IPS-11a (cell line): ENCODE data around the gene C9orf85.
A peak's percentile ranks its signal among the peaks of the same experiment; 100 is the strongest.

Experiments
- H3K4me3 ChIP-seq: one replicate; pipeline ENCODE4 v1.5.1; 2013; ENCODE audit warnings: low read depth, low read length, control low read depth

The C9orf85 gene

GRCh38 chr9:71901695-71902597 is 9.5 kb upstream of the C9orf85 start:
- no peak overlapping the region for H3K4me3 ChIP-seq

DNA sequence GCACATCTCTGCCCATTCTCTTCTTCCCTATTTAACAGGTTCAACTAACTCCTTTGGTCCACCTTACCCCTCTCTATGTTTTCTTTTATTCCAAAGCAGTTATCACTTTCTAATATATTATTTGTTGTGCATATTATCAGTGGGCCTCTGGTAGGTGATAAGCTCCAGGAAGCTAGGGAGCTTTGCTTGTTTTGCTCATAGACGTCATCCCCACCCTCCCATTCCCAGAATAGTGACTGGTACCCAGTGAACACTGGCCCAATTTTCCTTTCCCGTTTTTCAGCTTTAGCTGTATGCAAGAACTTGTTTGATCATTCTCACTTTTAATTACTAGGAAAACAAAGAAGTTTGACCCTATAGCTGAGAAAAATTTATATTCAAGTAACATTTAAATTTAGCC is 7.4 kb upstream of the C9orf85 start:
- H3K4me3 ChIP-seq, result no peak overlapping the region

- H3K4me3 ChIP-seq, result peak overlapping the region; percentile 97
These were observed 2.6 kb upstream of the C9orf85 start for GRCh38 chr9:71908825-71909224.

GRCh38 chr9:71909887-71910649 is 1.4 kb upstream of the C9orf85 start:
- peak overlapping the region; percentile 97 for H3K4me3 ChIP-seq

DNA sequence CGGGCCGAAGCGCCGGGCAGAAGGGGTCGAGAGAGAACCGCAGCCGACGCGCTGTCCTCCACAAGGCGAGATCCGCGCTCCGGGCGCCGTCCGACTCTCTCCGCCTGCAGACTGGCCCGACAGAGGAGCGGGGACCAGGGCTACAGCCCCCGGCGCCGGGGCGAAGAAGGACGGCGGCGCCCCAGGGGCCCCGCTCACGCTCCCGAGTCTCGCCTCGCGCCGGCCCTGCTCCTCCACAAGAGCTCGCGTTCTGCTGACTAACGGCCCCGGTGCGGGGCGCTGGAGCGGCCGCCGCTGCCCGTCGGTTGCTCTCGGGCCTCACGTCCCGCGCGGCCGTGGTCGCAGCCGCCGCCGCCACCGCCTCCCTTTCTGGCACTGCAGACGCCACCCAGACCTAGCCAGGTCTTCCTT is 784 bp upstream of the C9orf85 start:
- H3K4me3 ChIP-seq, result peak overlapping the region; percentile 97

DNA sequence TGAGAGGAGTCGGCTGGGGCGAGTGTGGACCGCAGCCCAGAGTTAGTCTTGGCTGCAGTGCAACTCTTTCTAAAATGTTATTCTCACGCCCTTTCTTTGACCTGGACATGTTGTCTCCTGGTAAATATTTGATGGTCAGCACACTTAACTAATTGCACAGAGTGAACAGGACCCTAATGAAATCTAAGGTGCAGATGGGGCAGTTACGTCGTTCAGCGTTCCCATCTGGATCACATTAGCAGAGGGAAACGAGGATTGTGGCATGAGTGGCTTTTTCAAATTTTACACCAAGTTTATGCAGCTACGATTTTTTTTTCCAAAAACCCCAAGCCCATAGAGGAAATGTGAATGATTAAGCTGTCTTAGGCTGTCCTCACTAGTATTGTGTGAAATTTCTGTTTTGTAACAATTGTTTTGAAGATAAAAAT is 483 bp downstream of the C9orf85 start:
- H3K4me3 ChIP-seq, result peak overlapping the region; percentile 91

GRCh38 chr9:71915495-71915894 is 4.1 kb downstream of the C9orf85 start:
- H3K4me3 ChIP-seq, result no peak overlapping the region

DNA sequence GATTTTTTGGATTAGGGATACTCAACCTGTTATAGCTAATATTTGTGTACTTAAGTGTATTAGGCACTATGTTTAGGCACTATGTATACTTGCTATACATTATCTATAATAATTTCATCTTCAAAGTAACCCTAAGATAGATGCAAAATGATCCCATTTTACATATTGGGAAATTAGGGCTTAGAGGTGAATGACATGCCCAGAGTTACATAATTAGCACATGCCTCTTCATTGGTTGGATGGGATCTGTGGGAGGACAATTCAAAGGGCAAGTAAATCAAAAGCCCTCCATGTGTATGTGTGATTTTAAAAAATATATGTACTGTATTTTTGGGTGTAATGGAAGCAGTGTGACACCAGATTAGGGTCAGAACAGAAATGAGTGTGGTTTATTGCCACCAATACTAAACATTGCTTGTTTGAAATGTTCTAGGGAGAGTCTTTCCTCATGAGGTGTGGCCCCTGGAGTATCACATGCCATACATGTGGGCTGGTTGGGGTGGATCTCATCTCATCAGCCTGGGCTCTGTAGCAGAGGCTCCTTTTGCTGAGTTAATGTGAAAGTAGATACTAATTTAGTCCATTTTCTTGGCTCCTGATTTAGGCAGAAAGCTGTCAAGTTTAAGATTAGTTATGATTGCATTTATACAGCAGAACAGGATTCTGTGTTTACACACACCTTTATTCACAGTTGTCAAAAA is 5.5 kb downstream of the C9orf85 start:
- H3K4me3 ChIP-seq, result no peak overlapping the region

GRCh38 chr9:71918419-71918818 is 7.0 kb downstream of the C9orf85 start:
- no peak overlapping the region for H3K4me3 ChIP-seq

- H3K4me3 ChIP-seq, result no peak overlapping the region
These were observed 9.2 kb downstream of the C9orf85 start for GRCh38 chr9:71920456-71921189.

DNA sequence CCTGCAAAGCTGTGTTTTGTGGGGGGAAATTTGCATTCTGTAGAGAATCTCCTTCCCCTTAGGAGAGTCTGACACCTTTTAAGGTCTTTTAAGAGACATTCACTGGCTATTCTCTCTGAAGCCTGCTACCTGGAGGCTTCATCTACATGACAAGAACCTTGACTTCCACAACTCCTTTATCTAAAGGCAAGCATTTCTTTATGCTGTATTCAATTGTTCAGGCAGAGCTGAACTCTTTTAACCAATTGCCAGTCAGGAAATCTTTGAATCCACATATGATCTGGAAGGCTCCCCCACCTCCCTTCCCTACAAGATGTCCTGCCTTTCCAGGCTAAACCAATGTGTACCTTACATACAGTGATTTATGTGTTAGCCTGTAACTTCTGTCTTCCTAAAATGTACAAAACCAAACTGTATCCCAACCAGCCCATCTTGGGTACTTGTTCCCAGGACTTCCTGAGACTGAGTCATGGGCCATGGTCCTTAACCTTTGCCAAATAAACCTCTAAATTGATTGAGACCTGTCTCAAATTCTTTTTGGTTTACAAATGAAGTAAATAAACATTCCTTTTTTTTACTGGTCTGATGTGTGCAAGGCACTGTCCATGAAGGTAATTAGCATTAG is 9.9 kb downstream of the C9orf85 start:
- no peak overlapping the region for H3K4me3 ChIP-seq

DNA sequence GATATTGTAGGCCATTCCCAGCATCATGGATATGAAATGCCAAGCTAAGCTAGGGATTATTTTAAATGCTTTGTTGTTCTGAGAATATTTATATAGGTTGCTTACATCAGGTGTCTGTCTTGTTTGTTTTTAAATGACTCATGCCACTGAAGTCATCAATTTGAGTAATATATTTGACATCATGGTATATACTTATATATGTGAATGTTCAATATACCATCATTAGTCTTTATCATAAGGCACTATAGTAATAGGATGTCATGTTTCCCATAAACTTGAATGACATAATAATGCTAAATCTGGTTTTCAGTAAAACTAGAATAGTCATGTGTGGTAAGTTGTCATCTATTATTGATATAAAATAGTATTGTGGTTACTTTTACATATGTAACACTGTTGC is 13.1 kb downstream of the C9orf85 start:
- no peak overlapping the region for H3K4me3 ChIP-seq

DNA sequence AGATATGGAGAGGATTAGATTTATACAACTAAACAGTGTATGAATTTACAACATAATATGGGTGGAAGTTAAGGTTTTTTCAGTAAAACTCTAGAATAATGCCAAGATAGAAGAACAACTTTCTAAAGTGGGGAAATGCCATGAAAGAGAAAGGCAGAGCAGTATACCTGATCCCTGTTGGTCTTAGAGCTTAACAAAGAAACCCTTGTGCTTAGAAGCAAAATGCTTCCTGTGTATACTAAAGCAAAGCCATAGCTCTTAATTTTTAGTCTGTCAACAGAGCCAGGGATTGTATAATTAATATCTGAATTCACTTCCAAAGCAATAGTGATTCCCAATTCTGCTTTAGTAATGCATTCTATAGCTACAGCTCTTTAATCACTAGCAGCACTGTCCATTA is 14.4 kb downstream of the C9orf85 start:
- no peak overlapping the region for H3K4me3 ChIP-seq

- H3K4me3 ChIP-seq, result no peak overlapping the region
These were observed 16.9 kb downstream of the C9orf85 start for GRCh38 chr9:71928376-71928775.

DNA sequence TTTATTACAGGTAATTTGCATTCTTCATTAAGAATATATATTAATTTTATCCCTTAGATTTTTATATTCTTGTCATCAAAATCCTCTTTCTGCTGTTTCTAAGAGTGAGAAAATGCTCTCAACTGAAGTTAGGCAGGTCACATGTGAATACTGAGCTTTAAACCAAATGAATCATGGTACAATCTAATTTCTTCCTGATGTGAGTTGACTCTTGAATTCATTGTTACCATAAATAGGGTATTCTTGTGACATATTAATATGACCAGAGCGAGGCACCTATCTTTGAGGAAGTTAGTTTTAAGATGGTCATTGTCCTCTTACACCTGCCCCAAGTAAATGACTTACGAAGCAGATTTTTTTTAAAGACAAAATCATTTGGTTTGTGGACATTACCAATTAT is 17.4 kb downstream of the C9orf85 start:
- no peak overlapping the region for H3K4me3 ChIP-seq

DNA sequence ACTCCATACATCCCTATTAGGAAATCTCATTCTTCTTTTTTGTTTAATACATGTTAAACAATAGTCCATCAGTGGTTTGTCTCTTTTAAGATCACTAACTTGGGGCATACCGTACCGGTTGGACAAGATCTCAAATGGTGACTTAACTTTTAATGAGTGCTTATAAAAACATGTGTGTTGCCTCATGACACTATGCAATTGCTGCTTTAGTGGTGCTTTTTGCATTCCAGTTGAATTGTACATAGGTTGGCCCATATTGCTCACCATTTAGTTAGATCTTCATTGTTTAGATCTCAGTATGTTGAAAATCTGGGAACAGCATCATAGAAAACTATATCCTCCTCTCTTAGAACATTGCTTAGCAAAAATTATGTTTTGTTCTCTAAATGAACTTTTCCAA is 17.8 kb downstream of the C9orf85 start:
- no peak overlapping the region for H3K4me3 ChIP-seq

DNA sequence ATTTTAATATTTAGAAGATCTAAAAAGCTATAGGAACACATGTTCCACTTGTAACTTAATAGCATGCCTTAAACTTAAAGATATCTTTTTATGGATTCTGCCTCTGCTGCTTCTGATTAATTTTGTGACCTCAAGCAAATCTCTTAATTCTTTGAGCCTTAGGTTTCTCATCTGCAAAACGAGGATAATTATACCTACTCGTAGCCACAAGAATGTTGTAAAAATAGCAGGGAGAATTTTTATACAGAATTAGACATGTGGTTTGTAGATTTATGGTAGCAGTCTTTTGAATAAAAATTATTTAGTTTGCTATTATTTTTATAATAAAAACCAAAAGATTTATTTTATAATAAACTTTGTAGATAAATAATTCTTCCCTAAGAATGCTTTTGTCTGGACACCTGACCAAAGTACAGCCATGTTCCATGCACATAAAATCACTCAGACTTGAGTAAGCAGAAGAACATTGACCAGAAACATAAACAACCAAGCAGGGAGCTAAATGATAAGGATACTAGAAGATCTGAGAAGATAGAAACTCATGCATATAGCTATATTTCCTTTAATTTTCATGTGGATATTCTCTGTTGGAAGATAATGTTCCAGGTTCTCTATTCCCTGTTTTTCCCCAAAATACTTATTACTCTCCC is 18.5 kb downstream of the C9orf85 start:
- no peak overlapping the region for H3K4me3 ChIP-seq

DNA sequence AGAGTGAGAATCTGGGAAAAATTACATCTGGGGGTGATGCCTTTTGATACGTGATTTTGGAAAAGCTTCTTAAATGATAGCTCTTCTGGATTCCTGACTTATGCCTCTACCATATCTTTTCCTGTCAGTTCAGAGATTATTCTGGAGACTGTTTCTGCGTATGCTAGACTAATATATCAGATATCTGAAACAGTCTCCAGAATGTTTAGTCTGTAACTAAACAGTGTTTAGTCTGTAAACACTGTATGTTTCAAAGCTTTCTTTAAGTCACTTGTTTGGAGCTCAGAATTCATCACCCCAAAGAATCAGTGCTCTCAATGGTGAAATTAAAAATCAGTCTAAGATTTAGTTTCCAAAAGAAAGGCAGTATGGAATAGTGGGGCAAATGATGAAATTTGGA is 19.7 kb downstream of the C9orf85 start:
- H3K4me3 ChIP-seq, result no peak overlapping the region

- no peak overlapping the region for H3K4me3 ChIP-seq
These were observed 24.6 kb downstream of the C9orf85 start for GRCh38 chr9:71936066-71936465.
